Esophagus squamous epithelium (tissue), 4 donors: ENCODE data around the gene GFRA1.

Source experiments
- POLR2A ChIP-seq, 4 donors: fragments of 450-650 bp; IDR thresholded peaks; one replicate each; pipeline ENCODE4 v1.6.1; 2017; ENCODE audit warnings: antibody characterized with exemption in 4 of 4, mild to moderate bottlenecking in 4 of 4, moderate library complexity in 3 of 4
- TF ChIP-seq, protein P1 (sequence below), 6 experiments: fragments of 450-650 bp in 4 of 6; fragments of 200-600 bp in 2 of 6; sonication (generic) in 2 of 6; IDR thresholded peaks; one replicate each; pipeline ENCODE4 v1.5.1; 2016 to 2019; ENCODE audit warnings: antibody characterized with exemption in 6 of 6, mild to moderate bottlenecking in 4 of 6, moderate library complexity in 4 of 6

DNA sequence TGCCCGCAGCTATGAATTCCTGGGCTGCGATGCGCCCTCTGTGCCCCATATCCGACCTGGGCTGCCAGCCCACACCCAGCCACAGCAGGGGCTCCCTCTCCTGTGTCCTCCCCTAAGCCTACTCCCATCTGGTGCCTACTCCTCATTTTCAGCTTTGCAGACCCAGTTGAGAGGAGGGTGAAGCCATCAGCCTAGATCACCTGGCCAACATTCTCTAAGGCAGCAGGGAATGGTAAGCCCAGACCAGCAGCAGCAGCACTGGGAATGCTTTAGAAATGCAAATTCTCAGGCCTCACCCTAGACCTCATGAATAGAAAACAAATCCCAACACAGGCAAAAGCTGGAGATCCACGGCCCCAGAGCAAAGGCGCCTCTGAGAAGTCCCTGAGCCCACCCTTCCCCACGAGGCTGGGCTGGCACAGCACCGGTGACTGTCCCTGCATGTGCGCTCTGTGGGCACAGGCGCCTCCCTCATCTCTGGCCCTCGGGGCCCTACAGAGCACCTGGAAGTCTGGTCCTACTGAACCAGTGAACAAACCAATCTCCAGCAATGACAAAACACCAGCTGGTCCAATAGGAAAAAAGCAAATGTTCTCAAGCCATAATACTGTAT is 161.4 kb downstream of the GFRA1 start:
- TF ChIP-seq, protein P1, sequence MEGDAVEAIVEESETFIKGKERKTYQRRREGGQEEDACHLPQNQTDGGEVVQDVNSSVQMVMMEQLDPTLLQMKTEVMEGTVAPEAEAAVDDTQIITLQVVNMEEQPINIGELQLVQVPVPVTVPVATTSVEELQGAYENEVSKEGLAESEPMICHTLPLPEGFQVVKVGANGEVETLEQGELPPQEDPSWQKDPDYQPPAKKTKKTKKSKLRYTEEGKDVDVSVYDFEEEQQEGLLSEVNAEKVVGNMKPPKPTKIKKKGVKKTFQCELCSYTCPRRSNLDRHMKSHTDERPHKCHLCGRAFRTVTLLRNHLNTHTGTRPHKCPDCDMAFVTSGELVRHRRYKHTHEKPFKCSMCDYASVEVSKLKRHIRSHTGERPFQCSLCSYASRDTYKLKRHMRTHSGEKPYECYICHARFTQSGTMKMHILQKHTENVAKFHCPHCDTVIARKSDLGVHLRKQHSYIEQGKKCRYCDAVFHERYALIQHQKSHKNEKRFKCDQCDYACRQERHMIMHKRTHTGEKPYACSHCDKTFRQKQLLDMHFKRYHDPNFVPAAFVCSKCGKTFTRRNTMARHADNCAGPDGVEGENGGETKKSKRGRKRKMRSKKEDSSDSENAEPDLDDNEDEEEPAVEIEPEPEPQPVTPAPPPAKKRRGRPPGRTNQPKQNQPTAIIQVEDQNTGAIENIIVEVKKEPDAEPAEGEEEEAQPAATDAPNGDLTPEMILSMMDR (IDR thresholded peaks at IDR 0.05): no peak
- no peak for TF ChIP-seq POLR2A (IDR thresholded peaks at IDR 0.05)
